Esophagus muscularis mucosa (tissue), 4 donors: ENCODE data around the gene PEX11B. TPM values are rescaled to one million over a fixed set of nuclear protein-coding genes. Genes with fewer than 3 reads are reported as not detected.
A peak's percentile ranks its signal among the peaks of the same experiment; 100 is the strongest.
"Not testable (repeated sequence)": the region's sequence is repeated elsewhere in the genome, so short reads cannot be mapped to it uniquely, and the experiment has no call there.

ENCODE experiments used
- DNase-seq: peaks from one replicate; pipeline ENCODE4 v3.0.0-alpha.2; 2017; ENCODE audit errors: extremely low spot score
- H3K27ac ChIP-seq, 4 donors: fragments of 200-600 bp; sonication (generic); replicated peaks in 1 of 4; 1 replicate in 3 of 4; 2 replicates in 1 of 4; pipeline ENCODE4 v1.5.1; 2016 to 2019; ENCODE audit warnings: mild to moderate bottlenecking in 1 of 4
- H3K27me3 ChIP-seq, 4 donors: fragments of 200-600 bp; sonication (generic); one replicate each; pipeline versions ENCODE4 v1.5.1 to v1.6.0; 2016 to 2019
- H3K36me3 ChIP-seq, 4 donors: fragments of 200-600 bp; sonication (generic); one replicate each; pipeline ENCODE4 v1.5.1; 2016 to 2019
- H3K4me1 ChIP-seq, 4 donors: fragments of 200-600 bp; sonication (generic); one replicate each; pipeline ENCODE4 v1.5.1; 2016 to 2019
- H3K4me3 ChIP-seq, 4 donors: fragments of 200-600 bp; sonication (generic); 1 replicate in 2 of 4; 2 replicates in 2 of 4; pipeline ENCODE4 v1.5.1; 2016 to 2019; ENCODE audit warnings: mild to moderate bottlenecking in 4 of 4, moderate library complexity in 1 of 4
- H3K9me3 ChIP-seq, 4 donors: fragments of 200-600 bp; sonication (generic); 1 replicate in 3 of 4; 2 replicates in 1 of 4; pipeline ENCODE4 v1.5.1; 2016 to 2019
- EP300 ChIP-seq: sonication (generic); formaldehyde crosslinking; IDR thresholded peaks from one replicate; pipeline ENCODE4 v1.6.1; 2017; ENCODE audit warnings: antibody characterized with exemption
- POLR2A ChIP-seq: fragments of 450-650 bp; IDR thresholded peaks from one replicate; pipeline ENCODE4 v1.6.1; 2017; ENCODE audit warnings: antibody characterized with exemption, moderate library complexity, mild to moderate bottlenecking, low read depth
- POLR2AphosphoS5 ChIP-seq, 2 donors: sonication (generic); formaldehyde crosslinking; IDR thresholded peaks; one replicate each; pipeline ENCODE4 v1.6.1; 2017; ENCODE audit warnings: antibody characterized with exemption in 2 of 2
- WGBS: methylation state at CpG from one replicate; pipeline ENCODE4 v1.1.5; 2018; 5-methylcytosine and 5-hydroxymethylcytosine counted together
- intact Hi-C: fragments of 100-400 bp; cut with DNase I; formaldehyde crosslinking; loops from one replicate; pipeline ENCODE4 v1.15.1; 2023
- total RNA-seq, 4 donors: library from RNA; depleted of rRNA; stranded (reverse); fragments of >200 nt; gene quantifications; one replicate each; pipeline versions ENCODE4 v1.1.0 to v1.2.1, GENCODE V29; 2016
- TF ChIP-seq, protein P1 (sequence below), 3 experiments: fragments of 200-600 bp in 2 of 3; fragments of 450-650 bp in 1 of 3; sonication (generic) in 2 of 3; IDR thresholded peaks; one replicate each; pipeline ENCODE4 v1.5.1; 2017 to 2019; ENCODE audit warnings: antibody characterized with exemption in 3 of 3, mild to moderate bottlenecking in 2 of 3, moderate library complexity in 1 of 3

Gene PEX11B
- total RNA-seq, 4 donors from 2014 or later = 18.3 to 21.2 (median 20.0) TPM

- Histone ChIP-seq H3K27me3 (no peaks in the 10 kb centered on the region), H3K27ac (peak overlapping the region; percentile 87 to 96 (median 94)), H3K4me3 (peak overlapping the region; percentile 71 to 85 (median 77)), H3K9me3 (no peaks in the 10 kb centered on the region), H3K36me3 (peaks cover 0 to 43% (median 18%) of the 10 kb centered on the region in 4 donors), H3K4me1 (peaks cover 10 to 25% (median 23%) of the 10 kb centered on the region in 4 donors)
- no peak for DNase-seq
- TF ChIP-seq, protein P1, sequence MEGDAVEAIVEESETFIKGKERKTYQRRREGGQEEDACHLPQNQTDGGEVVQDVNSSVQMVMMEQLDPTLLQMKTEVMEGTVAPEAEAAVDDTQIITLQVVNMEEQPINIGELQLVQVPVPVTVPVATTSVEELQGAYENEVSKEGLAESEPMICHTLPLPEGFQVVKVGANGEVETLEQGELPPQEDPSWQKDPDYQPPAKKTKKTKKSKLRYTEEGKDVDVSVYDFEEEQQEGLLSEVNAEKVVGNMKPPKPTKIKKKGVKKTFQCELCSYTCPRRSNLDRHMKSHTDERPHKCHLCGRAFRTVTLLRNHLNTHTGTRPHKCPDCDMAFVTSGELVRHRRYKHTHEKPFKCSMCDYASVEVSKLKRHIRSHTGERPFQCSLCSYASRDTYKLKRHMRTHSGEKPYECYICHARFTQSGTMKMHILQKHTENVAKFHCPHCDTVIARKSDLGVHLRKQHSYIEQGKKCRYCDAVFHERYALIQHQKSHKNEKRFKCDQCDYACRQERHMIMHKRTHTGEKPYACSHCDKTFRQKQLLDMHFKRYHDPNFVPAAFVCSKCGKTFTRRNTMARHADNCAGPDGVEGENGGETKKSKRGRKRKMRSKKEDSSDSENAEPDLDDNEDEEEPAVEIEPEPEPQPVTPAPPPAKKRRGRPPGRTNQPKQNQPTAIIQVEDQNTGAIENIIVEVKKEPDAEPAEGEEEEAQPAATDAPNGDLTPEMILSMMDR (IDR thresholded peaks at IDR 0.05) = no peak
- TF ChIP-seq EP300 (no peak), POLR2AphosphoS5 (IDR thresholded peaks at IDR 0.05) (no peak), POLR2A (no peak)
- intact Hi-C loops = loop anchor here (5.0 kb wide), 1 partner anchor 36 kb away; the partner anchor contains the start of genes ANKRD34A and POLR3GL
- WGBS = 10% methylated on average over 19 of the region's 19 CpGs
These were observed 8.2 kb upstream of the PEX11B start for GRCh38 chr1:145926686-145927062.

DNA sequence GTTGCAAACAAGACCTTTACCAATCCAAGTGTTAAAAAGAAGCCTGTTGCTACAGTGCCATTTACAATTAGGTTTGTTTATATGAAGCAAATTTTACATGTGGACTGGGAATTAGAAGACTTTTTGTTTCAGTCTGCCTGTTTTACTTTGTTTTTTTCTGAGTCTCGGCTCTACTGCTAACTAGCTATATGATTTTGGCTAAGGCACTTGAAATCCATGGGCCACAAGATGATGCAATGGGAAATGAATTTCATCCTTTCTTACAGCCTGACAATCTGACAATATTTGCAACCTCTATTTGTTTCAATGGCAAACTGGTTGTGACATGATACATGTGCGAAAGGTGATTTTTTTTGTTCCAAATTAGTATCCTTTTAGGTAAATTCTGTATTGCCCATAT lies 3.7 kb upstream of the PEX11B start:
- Histone ChIP-seq H3K4me3 (no peak overlapping the region), H3K36me3 (peaks cover 0 to 30% (median 17%) of the 10 kb centered on the region in 4 donors), H3K27me3 (no peaks in the 10 kb centered on the region), H3K4me1 (peaks cover 23 to 35% (median 35%) of the 10 kb centered on the region in 4 donors), H3K27ac (no peak overlapping the region), H3K9me3 (no peaks in the 10 kb centered on the region)
- 63% methylated on average over 2 of the region's 2 CpGs for WGBS
- intact Hi-C loops = no loop called here
- no peak for DNase-seq
- no peak for TF ChIP-seq EP300
- TF ChIP-seq POLR2A = no peak
- no peak for TF ChIP-seq POLR2AphosphoS5 (IDR thresholded peaks at IDR 0.05)
- TF ChIP-seq, protein P1 (IDR thresholded peaks at IDR 0.05) = no peak

GRCh38 chr1:145920297-145920696 lies 1.8 kb upstream of the PEX11B start:
- H3K4me3 ChIP-seq, H3K9me3 ChIP-seq, DNase-seq, intact Hi-C loops, H3K27ac ChIP-seq, H3K27me3 ChIP-seq: not testable (repeated sequence)
- 84% methylated on average over 4 of the region's 4 CpGs for WGBS
- Histone ChIP-seq H3K4me1 (peaks cover 20 to 32% (median 29%) of the 10 kb centered on the region in 4 donors), H3K36me3 (peaks cover 6 to 36% (median 25%) of the 10 kb centered on the region in 4 donors)

DNA sequence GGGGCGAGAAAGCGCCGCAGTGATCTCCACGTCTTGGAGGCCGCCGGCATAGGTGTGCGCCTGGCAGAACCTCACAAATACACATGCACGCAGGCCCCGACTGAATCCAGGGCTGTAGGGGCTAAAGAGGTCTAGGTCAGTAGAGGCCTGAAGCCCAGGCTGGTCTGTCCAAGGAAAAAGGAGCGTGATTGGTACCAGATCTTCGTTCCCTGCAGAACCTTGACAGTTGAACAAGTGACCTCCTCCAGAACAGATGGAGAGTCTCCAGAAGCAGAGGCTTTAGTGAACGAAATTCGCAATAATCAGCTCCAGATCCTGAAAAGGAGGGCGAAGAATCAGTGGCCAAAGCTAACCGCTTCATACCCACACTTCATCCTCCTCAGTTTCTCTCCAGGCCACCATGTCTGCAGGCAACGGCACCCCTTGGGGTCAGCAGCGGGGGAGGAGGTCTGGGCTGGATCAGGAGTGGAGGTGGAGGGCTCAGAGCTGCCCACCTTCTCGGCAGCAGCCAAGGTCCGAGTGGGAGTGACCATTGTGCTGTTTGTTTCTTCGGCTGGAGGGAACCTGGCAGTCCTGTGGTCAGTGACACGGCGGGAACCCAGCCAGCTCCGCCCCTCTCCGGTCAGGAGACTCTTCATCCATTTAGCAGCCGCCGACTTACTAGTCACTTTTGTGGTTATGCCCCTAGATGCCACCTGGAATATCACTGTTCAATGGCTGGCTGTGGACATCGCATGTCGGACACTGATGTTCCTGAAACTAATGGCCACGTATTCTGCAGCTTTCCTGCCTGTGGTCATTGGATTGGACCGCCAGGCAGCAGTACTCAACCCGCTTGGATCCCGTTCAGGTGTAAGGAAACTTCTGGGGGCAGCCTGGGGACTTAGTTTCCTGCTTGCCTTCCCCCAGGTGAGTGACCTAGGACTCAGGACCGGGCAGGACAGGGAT lies 749 bp upstream of the PEX11B start:
- intact Hi-C loops = loop anchor here (5.0 kb wide), 1 partner anchor 93 kb away; no protein-coding TSS in a partner anchor
- DNase-seq = no peak
- Histone ChIP-seq H3K4me3 (peak overlapping the region; percentile 79 to 91 (median 80)), H3K36me3 (peaks cover 6 to 44% (median 34%) of the 10 kb centered on the region in 4 donors), H3K4me1 (peaks cover 20 to 32% (median 29%) of the 10 kb centered on the region in 4 donors), H3K27me3 (no peaks in the 10 kb centered on the region), H3K9me3 (no peaks in the 10 kb centered on the region), H3K27ac (peak overlapping the region; percentile 82 to 93 (median 90))
- WGBS = 2% methylated on average over 23 of the region's 33 CpGs
- TF ChIP-seq EP300 (no peak), POLR2A (no peak), POLR2AphosphoS5 (IDR thresholded peaks at IDR 0.05) (no peak)
- TF ChIP-seq, protein P1 (IDR thresholded peaks at IDR 0.05) = no peak

DNA sequence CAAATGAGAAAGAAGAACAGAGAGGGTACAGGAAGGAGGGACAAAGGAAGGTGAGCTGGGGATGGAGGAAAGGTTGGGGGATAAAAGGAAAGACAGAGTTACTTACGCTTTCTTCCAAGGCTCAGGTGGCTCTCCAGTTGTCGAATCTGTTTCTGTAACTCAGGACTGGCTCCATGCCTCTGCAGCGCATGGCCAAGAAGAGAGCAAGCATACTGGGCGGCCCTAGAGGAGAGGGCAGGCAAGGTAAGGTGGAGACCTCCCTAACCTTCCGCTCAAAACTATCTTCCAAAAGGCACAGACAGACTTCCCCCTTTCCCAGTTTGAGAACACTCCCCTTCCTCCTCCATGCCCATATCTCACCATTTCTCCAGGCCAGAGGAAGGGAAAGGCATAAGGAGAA lies 922 bp downstream of the PEX11B start:
- no peak for DNase-seq
- TF ChIP-seq, protein P1 (IDR thresholded peaks at IDR 0.05) = no peak
- no peak for TF ChIP-seq EP300
- no peak for TF ChIP-seq POLR2AphosphoS5 (IDR thresholded peaks at IDR 0.05)
- TF ChIP-seq POLR2A = no peak
- H3K27me3 ChIP-seq = no peaks in the 10 kb centered on the region
- no peaks in the 10 kb centered on the region for H3K9me3 ChIP-seq
- peaks cover 6 to 44% (median 39%) of the 10 kb centered on the region in 4 donors for H3K36me3 ChIP-seq
- peak overlapping the region; percentile 79 to 91 (median 80) for H3K4me3 ChIP-seq
- peak overlapping the region; percentile 82 to 93 (median 90) for H3K27ac ChIP-seq
- intact Hi-C loops = loop anchor here (5.0 kb wide), 1 partner anchor 95 kb away; no protein-coding TSS in a partner anchor
- peaks cover 20 to 32% (median 29%) of the 10 kb centered on the region in 4 donors for H3K4me1 ChIP-seq
- WGBS = 79% methylated on average over 5 of the region's 5 CpGs
